ENCODE measurements around the gene ZFYVE9.

ZFYVE9 gene

GRCh38 chr1:52229494-52229893, 87.6 kb downstream of the ZFYVE9 start:
- DNase-seq (ENCODE audit: low read depth, low spot score): no peak
- Histone ChIP-seq H3K4me3 (ENCODE audit: low read length) (no peak overlapping the region), H3K9me3 (ENCODE audit: control insufficient read depth, insufficient read depth, low read length) (peaks cover 3% of the 10 kb centered on the region; the same call in 1 of the 2 replicates), H3K4me1 (ENCODE audit: control insufficient read depth, insufficient read depth, low read length) (no peaks in the 10 kb centered on the region), H3K27me3 (ENCODE audit: control insufficient read depth, insufficient read depth, low read length) (no peaks in the 10 kb centered on the region), H3K36me3 (ENCODE audit: control insufficient read depth, insufficient read depth, low read length) (no peaks in the 10 kb centered on the region), H3K27ac (ENCODE audit: low read length) (no peak overlapping the region)
- 100% methylated on average over 1 of the region's 3 CpGs for WGBS (ENCODE audit: insufficient coverage, insufficient read length)

- Histone ChIP-seq H3K9me3 (ENCODE audit: control insufficient read depth, insufficient read depth, low read length) (no peaks in the 10 kb centered on the region), H3K27ac (ENCODE audit: low read length) (no peak overlapping the region), H3K36me3 (ENCODE audit: control insufficient read depth, insufficient read depth, low read length) (no peaks in the 10 kb centered on the region), H3K27me3 (ENCODE audit: control insufficient read depth, insufficient read depth, low read length) (no peaks in the 10 kb centered on the region), H3K4me3 (ENCODE audit: low read length) (no peak overlapping the region), H3K4me1 (ENCODE audit: control insufficient read depth, insufficient read depth, low read length) (no peaks in the 10 kb centered on the region)
- no peak for DNase-seq (ENCODE audit: low read depth, low spot score)
- WGBS (ENCODE audit: insufficient coverage, insufficient read length): no CpG with 5 or more reads among the region's 1 CpG
Observed at GRCh38 chr1:52233463-52233862, 91.6 kb downstream of the ZFYVE9 start.

GRCh38 chr1:52234014-52234413, 92.1 kb downstream of the ZFYVE9 start:
- no peaks in the 10 kb centered on the region for H3K4me1 ChIP-seq (ENCODE audit: control insufficient read depth, insufficient read depth, low read length)
- no peaks in the 10 kb centered on the region for H3K9me3 ChIP-seq (ENCODE audit: control insufficient read depth, insufficient read depth, low read length)
- no peaks in the 10 kb centered on the region for H3K36me3 ChIP-seq (ENCODE audit: control insufficient read depth, insufficient read depth, low read length)
- WGBS (ENCODE audit: insufficient coverage, insufficient read length): no CpG with 5 or more reads among the region's 4 CpGs
- no peak for DNase-seq (ENCODE audit: low read depth, low spot score)
- H3K4me3 ChIP-seq (ENCODE audit: low read length): no peak overlapping the region
- no peak overlapping the region for H3K27ac ChIP-seq (ENCODE audit: low read length)
- no peaks in the 10 kb centered on the region for H3K27me3 ChIP-seq (ENCODE audit: control insufficient read depth, insufficient read depth, low read length)

GRCh38 chr1:52234708-52235107, 92.8 kb downstream of the ZFYVE9 start:
- H3K9me3 ChIP-seq (ENCODE audit: control insufficient read depth, insufficient read depth, low read length): no peaks in the 10 kb centered on the region
- H3K4me1 ChIP-seq (ENCODE audit: control insufficient read depth, insufficient read depth, low read length): no peaks in the 10 kb centered on the region
- no peak for DNase-seq (ENCODE audit: low read depth, low spot score)
- H3K36me3 ChIP-seq (ENCODE audit: control insufficient read depth, insufficient read depth, low read length): no peaks in the 10 kb centered on the region
- no peaks in the 10 kb centered on the region for H3K27me3 ChIP-seq (ENCODE audit: control insufficient read depth, insufficient read depth, low read length)
- H3K27ac ChIP-seq (ENCODE audit: low read length): no peak overlapping the region
- no peak overlapping the region for H3K4me3 ChIP-seq (ENCODE audit: low read length)

- DNase-seq (ENCODE audit: low read depth, low spot score): no peak
Observed at GRCh38 chr1:52235646-52236045, 93.8 kb downstream of the ZFYVE9 start.

DNA sequence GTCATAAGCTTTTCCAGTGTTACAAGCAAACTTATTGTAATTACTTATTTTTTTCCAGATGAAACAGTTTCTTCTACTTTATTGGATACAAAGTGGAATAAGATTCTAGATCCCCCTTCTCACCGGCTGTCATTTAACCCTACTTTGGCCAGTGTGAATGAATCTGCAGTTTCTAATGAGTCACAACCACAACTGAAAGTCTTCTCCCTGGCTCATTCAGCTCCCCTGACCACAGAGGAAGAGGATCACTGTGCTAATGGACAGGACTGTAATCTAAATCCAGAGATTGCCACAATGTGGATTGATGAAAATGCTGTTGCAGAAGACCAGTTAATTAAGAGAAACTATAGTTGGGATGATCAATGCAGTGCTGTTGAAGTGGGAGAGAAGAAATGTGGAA, 95.5 kb downstream of the ZFYVE9 start:
- Histone ChIP-seq H3K27ac (ENCODE audit: low read length) (no peak overlapping the region), H3K4me1 (ENCODE audit: control insufficient read depth, insufficient read depth, low read length) (no peaks in the 10 kb centered on the region), H3K4me3 (ENCODE audit: low read length) (no peak overlapping the region), H3K9me3 (ENCODE audit: control insufficient read depth, insufficient read depth, low read length) (no peaks in the 10 kb centered on the region), H3K36me3 (ENCODE audit: control insufficient read depth, insufficient read depth, low read length) (no peaks in the 10 kb centered on the region), H3K27me3 (ENCODE audit: control insufficient read depth, insufficient read depth, low read length) (no peaks in the 10 kb centered on the region)
- DNase-seq (ENCODE audit: low read depth, low spot score): no peak
- no CpG with 5 or more reads among the region's 1 CpG for WGBS (ENCODE audit: insufficient coverage, insufficient read length)

More at GRCh38 chr1:52235646-52236045, 93.8 kb downstream of the ZFYVE9 start:
- no CpG with 5 or more reads among the region's 2 CpGs for WGBS (ENCODE audit: insufficient coverage, insufficient read length)
- Histone ChIP-seq H3K27ac (ENCODE audit: low read length) (no peak overlapping the region), H3K9me3 (ENCODE audit: control insufficient read depth, insufficient read depth, low read length) (no peaks in the 10 kb centered on the region), H3K4me1 (ENCODE audit: control insufficient read depth, insufficient read depth, low read length) (no peaks in the 10 kb centered on the region), H3K27me3 (ENCODE audit: control insufficient read depth, insufficient read depth, low read length) (no peaks in the 10 kb centered on the region), H3K36me3 (ENCODE audit: control insufficient read depth, insufficient read depth, low read length) (no peaks in the 10 kb centered on the region), H3K4me3 (ENCODE audit: low read length) (no peak overlapping the region)

DNA sequence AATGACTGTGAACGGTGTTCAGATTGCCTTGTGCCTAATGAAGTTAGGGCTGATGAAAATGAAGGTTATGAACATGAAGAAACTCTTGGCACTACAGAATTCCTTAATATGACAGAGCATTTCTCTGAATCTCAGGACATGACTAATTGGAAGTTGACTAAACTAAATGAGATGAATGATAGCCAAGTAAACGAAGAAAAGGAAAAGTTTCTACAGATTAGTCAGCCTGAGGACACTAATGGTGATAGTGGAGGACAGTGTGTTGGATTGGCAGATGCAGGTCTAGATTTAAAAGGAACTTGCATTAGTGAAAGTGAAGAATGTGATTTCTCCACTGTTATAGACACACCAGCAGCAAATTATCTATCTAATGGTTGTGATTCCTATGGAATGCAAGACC, 96.6 kb downstream of the ZFYVE9 start:
- Histone ChIP-seq H3K36me3 (ENCODE audit: control insufficient read depth, insufficient read depth, low read length) (no peaks in the 10 kb centered on the region), H3K4me1 (ENCODE audit: control insufficient read depth, insufficient read depth, low read length) (no peaks in the 10 kb centered on the region), H3K9me3 (ENCODE audit: control insufficient read depth, insufficient read depth, low read length) (no peaks in the 10 kb centered on the region), H3K27ac (ENCODE audit: low read length) (no peak overlapping the region), H3K27me3 (ENCODE audit: control insufficient read depth, insufficient read depth, low read length) (no peaks in the 10 kb centered on the region), H3K4me3 (ENCODE audit: low read length) (no peak overlapping the region)
- no CpG with 5 or more reads among the region's 2 CpGs for WGBS (ENCODE audit: insufficient coverage, insufficient read length)
- DNase-seq (ENCODE audit: low read depth, low spot score): no peak

DNA sequence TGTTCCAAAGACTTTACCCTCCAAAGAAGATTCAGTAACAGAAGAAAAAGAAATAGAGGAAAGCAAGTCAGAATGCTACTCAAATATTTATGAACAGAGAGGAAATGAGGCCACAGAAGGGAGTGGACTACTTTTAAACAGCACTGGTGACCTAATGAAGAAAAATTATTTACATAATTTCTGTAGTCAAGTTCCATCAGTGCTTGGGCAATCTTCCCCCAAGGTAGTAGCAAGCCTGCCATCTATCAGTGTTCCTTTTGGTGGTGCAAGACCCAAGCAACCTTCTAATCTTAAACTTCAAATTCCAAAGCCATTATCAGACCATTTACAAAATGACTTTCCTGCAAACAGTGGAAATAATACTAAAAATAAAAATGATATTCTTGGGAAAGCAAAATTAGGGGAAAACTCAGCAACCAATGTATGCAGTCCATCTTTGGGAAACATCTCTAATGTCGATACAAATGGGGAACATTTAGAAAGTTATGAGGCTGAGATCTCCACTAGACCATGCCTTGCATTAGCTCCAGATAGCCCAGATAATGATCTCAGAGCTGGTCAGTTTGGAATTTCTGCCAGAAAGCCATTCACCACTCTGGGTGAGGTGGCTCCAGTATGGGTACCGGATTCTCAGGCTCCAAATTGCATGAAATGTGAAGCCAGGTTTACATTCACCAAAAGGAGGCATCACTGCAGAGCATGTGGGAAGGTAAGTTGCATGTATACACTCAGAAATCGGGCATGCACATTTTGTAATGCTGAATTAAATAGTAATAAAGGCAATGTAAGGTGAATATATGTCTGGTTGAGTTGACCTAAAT, 97.2 kb downstream of the ZFYVE9 start:
- no peaks in the 10 kb centered on the region for H3K27me3 ChIP-seq (ENCODE audit: control insufficient read depth, insufficient read depth, low read length)
- WGBS (ENCODE audit: insufficient coverage, insufficient read length): no CpG with 5 or more reads among the region's 3 CpGs
- no peaks in the 10 kb centered on the region for H3K4me1 ChIP-seq (ENCODE audit: control insufficient read depth, insufficient read depth, low read length)

GRCh38 chr1:52239708-52240001, 97.8 kb downstream of the ZFYVE9 start:
- H3K27me3 ChIP-seq (ENCODE audit: control insufficient read depth, insufficient read depth, low read length): no peaks in the 10 kb centered on the region
- H3K4me3 ChIP-seq (ENCODE audit: low read length): no peak overlapping the region
- H3K9me3 ChIP-seq (ENCODE audit: control insufficient read depth, insufficient read depth, low read length): no peaks in the 10 kb centered on the region
- 100% methylated on average over 1 of the region's 1 CpG for WGBS (ENCODE audit: insufficient coverage, insufficient read length)
- H3K4me1 ChIP-seq (ENCODE audit: control insufficient read depth, insufficient read depth, low read length): no peaks in the 10 kb centered on the region
- DNase-seq (ENCODE audit: low read depth, low spot score): no peak
- no peaks in the 10 kb centered on the region for H3K36me3 ChIP-seq (ENCODE audit: control insufficient read depth, insufficient read depth, low read length)
- no peak overlapping the region for H3K27ac ChIP-seq (ENCODE audit: low read length)

More for the DNA sequence above, 97.2 kb downstream of the ZFYVE9 start:
- no peaks in the 10 kb centered on the region for H3K9me3 ChIP-seq (ENCODE audit: control insufficient read depth, insufficient read depth, low read length)
- no peaks in the 10 kb centered on the region for H3K36me3 ChIP-seq (ENCODE audit: control insufficient read depth, insufficient read depth, low read length)
- no peak for DNase-seq (ENCODE audit: low read depth, low spot score)
- H3K4me3 ChIP-seq (ENCODE audit: low read length): no peak overlapping the region
- no peak overlapping the region for H3K27ac ChIP-seq (ENCODE audit: low read length)

GRCh38 chr1:52240592-52241210, 98.8 kb downstream of the ZFYVE9 start:
- no peaks in the 10 kb centered on the region for H3K27me3 ChIP-seq (ENCODE audit: control insufficient read depth, insufficient read depth, low read length)
- no peaks in the 10 kb centered on the region for H3K4me1 ChIP-seq (ENCODE audit: control insufficient read depth, insufficient read depth, low read length)
- no peak overlapping the region for H3K27ac ChIP-seq (ENCODE audit: low read length)
- no peaks in the 10 kb centered on the region for H3K9me3 ChIP-seq (ENCODE audit: control insufficient read depth, insufficient read depth, low read length)
- H3K36me3 ChIP-seq (ENCODE audit: control insufficient read depth, insufficient read depth, low read length): no peaks in the 10 kb centered on the region
- no peak for DNase-seq (ENCODE audit: low read depth, low spot score)
- no peak overlapping the region for H3K4me3 ChIP-seq (ENCODE audit: low read length)
- no CpG with 5 or more reads among the region's 4 CpGs for WGBS (ENCODE audit: insufficient coverage, insufficient read length)

Data from iPS DF 6.9 (cell line).